HG03097 (cell line): Measurements from ENCODE around the gene OTULINL.
A peak's percentile ranks its signal among the peaks of the same experiment; 100 is the strongest.
"Not testable (repeated sequence)": the region's sequence is repeated elsewhere in the genome, so short reads cannot be mapped to it uniquely, and the experiment has no call there.

Experiments used
- ATAC-seq: cut with Tn5 transposase; IDR thresholded peaks from one replicate; pipeline ENCODE4 v1.9.1; 2021; ENCODE audit not compliant: unreplicated experiment, low FRiP score

Gene OTULINL

GRCh38 chr5:14581106-14581890 is at the start of gene OTULINL:
Gene OTULINL, plus strand, starts transcription at chr5:14581792. Its CDS starts 103 bp downstream, at chr5:14581895.
- peak; percentile 98 for ATAC-seq

DNA sequence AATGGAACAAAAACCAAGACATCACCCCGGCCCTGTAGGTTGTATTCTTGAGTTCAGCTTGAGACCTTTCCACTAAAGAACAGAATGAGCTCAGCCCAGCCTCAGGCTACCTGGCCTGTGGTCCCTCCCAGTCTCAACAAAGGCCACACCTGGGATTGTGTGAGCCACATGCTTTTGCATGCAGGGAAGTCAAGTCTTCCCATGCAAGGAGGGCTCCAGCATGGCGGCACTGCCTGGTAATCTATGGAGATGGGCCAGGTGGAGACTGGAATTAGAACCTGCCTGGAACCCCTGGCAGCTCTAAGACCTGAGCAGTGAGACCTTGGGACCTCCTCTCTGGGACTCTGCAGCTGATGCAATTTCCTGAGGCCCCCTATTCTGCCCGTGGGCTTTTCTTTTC is 49.4 kb upstream of the OTULINL start:
- no peak for ATAC-seq

- no peak for ATAC-seq
Observed at GRCh38 chr5:14534773-14535172, 46.8 kb upstream of the OTULINL start.

- ATAC-seq, result no peak
Observed at GRCh38 chr5:14545308-14545707, 36.3 kb upstream of the OTULINL start.

GRCh38 chr5:14545862-14546261 is 35.7 kb upstream of the OTULINL start:
- no peak for ATAC-seq

DNA sequence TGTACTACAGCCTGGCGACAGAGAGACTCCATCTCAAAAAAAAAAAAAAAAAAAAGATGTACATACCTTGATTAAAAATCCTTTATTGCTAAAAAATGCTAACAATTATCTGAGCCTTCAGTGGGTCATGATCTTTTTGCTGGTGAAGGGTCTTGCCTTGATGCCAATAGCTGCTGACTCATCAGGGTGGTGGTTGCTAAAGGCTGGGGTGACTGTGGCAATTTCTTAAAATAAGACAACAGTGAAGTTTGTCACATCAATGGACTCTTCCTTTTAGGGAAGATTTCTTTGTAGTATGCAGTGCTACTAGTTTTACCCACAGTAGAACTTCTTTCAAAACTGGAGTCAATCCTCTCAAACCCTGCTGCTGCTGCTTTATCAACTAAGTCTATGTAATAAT is 33.9 kb upstream of the OTULINL start:
- ATAC-seq, result no peak

GRCh38 chr5:14551211-14551610 is 30.4 kb upstream of the OTULINL start:
- ATAC-seq, result no peak

DNA sequence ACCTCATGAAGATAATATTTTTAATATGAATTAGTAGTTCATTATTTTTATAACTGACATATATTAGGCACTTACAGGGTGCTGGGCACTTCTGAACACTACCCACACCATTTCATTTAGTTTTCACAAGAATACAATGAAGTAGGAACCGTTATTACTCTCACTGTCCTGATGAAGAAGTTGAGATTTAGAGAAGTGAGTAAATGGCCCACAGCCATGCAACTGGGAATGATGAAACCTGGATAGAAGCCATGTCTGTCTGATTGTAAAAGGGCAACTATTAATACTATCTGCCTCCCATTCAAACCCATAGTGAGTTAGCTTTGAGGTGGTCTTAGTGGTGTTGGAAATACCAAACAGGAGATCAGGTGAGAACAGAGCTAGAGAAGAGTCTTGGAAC is 29.6 kb upstream of the OTULINL start:
- no peak for ATAC-seq

GRCh38 chr5:14554288-14554687 is 27.3 kb upstream of the OTULINL start:
- ATAC-seq, result not testable (repeated sequence)

GRCh38 chr5:14556015-14556414 is 25.6 kb upstream of the OTULINL start:
- no peak for ATAC-seq

DNA sequence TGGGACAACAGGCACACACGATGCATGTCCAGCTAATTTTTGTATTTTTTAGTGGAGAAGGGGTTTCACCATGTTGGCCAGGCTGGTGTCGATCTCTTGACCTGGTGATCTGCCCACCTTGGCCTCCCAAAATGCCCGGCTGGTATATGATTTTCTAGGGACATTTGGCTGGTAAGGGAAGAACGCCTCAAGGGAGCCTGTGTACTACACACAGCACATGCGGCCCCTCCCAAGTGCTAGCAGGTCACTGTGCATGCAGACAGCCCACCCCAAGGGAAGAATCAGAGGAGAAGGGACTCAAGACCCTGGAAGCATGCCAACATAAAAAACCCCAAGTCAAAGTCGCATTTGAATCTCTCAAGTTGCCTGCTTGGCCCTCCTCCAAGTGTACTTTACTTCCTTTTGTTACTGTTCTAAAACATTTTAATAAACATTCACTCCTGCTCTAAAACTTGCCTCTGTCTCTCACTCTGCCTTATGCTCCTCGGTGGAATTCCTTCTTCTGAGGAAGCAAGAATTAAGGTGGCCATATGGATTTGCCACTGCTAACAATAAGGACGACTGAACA is 24.3 kb upstream of the OTULINL start:
- ATAC-seq, result no peak

GRCh38 chr5:14557791-14558415 is 23.7 kb upstream of the OTULINL start:
- ATAC-seq, result no peak

- ATAC-seq, result no peak
Observed at GRCh38 chr5:14560091-14560595, 21.4 kb upstream of the OTULINL start.

DNA sequence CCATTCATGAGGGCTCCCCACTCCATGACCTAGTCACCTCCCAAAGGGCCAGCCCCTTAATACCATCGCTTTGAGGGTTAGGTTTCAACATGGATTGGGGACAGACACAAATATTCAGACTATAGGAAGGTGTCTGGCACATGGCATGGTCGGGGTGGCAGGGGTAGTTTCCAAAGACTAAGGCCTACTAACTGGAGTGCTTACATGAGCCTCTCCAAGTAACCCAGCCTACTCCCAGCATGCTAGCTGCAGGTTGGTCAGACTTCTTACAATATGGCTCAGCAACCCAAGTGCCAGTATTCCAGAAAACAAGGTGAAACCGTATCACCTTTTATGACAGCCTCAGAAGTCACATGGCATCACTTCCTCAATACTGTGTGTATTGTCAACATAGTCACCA is 19.9 kb upstream of the OTULINL start:
- ATAC-seq, result no peak

DNA sequence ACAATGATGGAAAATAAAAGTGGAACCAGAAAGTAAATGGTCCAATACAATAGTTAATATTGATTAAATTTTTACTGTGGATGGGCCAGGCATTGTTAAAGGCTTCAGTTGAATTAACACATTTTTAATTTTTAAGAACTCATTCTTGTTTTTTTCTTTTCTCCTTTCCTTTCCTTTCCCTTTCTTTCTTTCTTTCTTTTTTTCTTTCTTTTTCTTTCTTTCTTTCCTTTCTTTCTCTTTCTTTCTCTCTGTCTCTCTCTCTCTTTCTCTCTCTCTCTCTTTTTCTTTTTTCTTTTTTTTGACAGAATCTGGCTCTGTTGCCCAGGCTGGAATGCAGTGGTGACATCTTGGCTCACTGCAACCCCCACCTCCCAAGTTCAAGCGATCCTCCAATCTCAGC is 13.3 kb upstream of the OTULINL start:
- no peak for ATAC-seq

GRCh38 chr5:14569948-14570691 is 11.5 kb upstream of the OTULINL start:
- ATAC-seq, result no peak

DNA sequence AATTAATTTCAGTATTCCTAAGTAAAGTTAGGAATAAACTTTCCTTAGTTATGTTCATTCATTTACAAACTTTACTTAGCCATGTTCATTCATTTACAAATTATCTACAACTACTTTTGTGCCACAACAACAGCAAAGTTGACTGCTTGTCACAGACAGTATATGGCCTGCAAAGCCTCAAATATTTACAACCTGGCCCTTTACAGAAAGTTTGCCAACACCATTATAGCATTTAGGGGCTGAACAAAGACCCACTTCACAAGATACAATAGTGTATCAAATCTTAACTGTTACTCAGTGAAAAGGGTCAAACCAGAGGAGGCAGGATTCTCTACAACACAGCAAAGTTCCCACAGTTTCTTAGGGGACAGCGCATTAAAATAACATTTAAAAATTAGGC is 9.7 kb upstream of the OTULINL start:
- no peak for ATAC-seq

DNA sequence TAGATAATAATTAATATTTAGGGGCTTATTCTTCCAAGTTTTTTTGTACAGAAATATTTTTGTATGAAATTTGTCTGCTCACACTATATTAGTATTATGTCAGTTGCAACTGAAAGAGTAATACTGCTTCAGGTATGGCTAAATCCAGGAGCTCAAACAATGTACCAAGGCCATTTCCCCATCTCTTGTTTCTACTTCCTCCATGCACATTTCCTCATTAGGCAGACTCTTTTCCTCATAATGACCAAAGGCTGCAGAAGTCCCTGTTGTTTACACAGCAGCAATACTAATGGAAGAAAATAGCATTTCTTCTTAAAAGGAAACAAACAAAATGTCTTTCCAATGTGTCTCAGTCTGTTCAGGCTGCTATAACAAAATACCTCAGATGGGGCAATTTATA is 9.2 kb upstream of the OTULINL start:
- ATAC-seq, result no peak

DNA sequence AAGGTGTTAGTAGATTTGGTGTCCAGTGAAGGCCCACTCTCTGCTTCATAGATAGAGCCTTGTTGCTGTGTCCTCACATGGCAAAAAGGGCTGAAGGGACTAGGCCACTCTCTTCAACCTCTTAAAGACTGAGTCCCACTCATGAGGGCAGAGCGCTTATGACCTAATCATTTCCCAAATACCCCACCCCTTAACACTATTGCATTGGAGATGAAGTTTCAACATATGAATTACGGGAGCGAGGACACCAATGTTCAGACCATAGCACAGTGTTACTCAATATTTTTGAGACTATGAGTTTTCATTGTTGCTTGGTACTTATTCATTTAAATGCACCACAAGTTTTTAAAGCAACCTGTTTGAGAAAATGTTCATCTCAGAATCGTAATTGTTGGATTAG is 8.8 kb upstream of the OTULINL start:
- ATAC-seq, result no peak

DNA sequence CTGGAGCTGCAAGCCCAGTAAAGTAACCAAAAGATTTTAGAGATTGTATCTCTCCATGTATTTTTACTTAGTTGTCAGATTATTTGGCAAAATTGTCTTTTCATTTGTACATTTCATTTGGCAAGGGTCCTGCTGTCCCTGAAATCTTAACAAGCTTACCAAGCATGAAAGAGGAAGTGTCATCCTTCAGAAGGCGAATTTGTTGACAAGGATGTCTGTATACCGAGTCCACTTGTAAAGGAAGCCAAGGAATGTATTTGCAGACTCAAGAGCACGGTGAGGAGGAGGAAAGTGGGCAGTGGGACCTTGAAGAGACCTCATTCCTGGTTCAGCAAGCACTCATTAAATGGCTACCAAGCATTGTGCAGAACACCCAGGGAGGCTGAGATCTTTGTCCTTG is 7.5 kb upstream of the OTULINL start:
- no peak for ATAC-seq

- ATAC-seq, result no peak
Observed at GRCh38 chr5:14574891-14575508, 6.6 kb upstream of the OTULINL start.
